Endothelial cell (in vitro differentiated cells): ENCODE measurements around the gene GNG10. TPM values are rescaled to one million over a fixed set of nuclear protein-coding genes. Genes with fewer than 3 reads are reported as not detected.
A peak's percentile ranks its signal among the peaks of the same experiment; 100 is the strongest.
"Not testable (repeated sequence)": the region's sequence is repeated elsewhere in the genome, so short reads cannot be mapped to it uniquely, and the experiment has no call there.

Experiments
- DNase-seq: peaks from one replicate; pipeline ENCODE4 v3.0.0; 2021; ENCODE audit warnings: low spot score
- H3K27ac Mint-ChIP-seq: one replicate; pipeline ENCODE4 v1.8.0; 2021; ENCODE audit warnings: mixed read lengths, inconsistent platforms; ENCODE audit not compliant: unreplicated experiment
- H3K27me3 Mint-ChIP-seq: one replicate; pipeline ENCODE4 v1.8.0; 2021; ENCODE audit warnings: mild to moderate bottlenecking, moderate library complexity, mixed read lengths, inconsistent platforms; ENCODE audit not compliant: unreplicated experiment
- H3K36me3 Mint-ChIP-seq: one replicate; pipeline ENCODE4 v1.8.0; 2021; ENCODE audit warnings: mild to moderate bottlenecking, low read depth, mixed read lengths, inconsistent platforms; ENCODE audit not compliant: unreplicated experiment
- H3K4me1 Mint-ChIP-seq: one replicate; pipeline ENCODE4 v1.8.0; 2021; ENCODE audit warnings: mild to moderate bottlenecking, mixed read lengths, inconsistent platforms; ENCODE audit not compliant: unreplicated experiment
- H3K4me3 Mint-ChIP-seq: one replicate; pipeline ENCODE4 v1.8.0; 2021; ENCODE audit warnings: mild to moderate bottlenecking, mixed read lengths, inconsistent platforms; ENCODE audit not compliant: unreplicated experiment
- H3K9me3 Mint-ChIP-seq: one replicate; pipeline ENCODE4 v1.8.0; 2021; ENCODE audit warnings: mixed read lengths, inconsistent platforms; ENCODE audit not compliant: unreplicated experiment
- CTCF ChIP-seq: fragments of 200-600 bp; sonication (generic); IDR thresholded peaks from one replicate; pipeline ENCODE4 v1.5.0; 2021; ENCODE audit warnings: antibody characterized with exemption; ENCODE audit not compliant: unreplicated experiment
- long read RNA-seq: library from polyadenylated mRNA; unstranded; transcript quantifications from one replicate; pipeline ENCODE4 v2.0.0, GENCODE V29; 2020; ENCODE audit not compliant: unreplicated experiment
- total RNA-seq: library from RNA; stranded (reverse); fragmentation: NEBNext Ultra II Directional; extraction: Animal tissue kit (Norgen Biotek cat#: 25700); gene quantifications from one replicate; pipeline ENCODE4 v1.2.1, GENCODE V29; 2021; ENCODE audit not compliant: unreplicated experiment

GNG10 gene
- total RNA-seq: 60.4 TPM
- long read RNA-seq, transcript GNG10-201 (3 exons, 1,491 nt): major isoform, 94 of 94 reads
- long read RNA-seq, partial matches to known transcripts: 0 of 94 reads
- long read RNA-seq, other reads (novel, unspliced or antisense): 0 of 94 reads

GRCh38 chr9:111661150-111661801, at the start of gene GNG10:
Gene GNG10, plus strand, starts transcription at chr9:111661605. Its CDS starts 30 bp downstream, at chr9:111661635.
- DNase-seq: peak; percentile 70
- H3K9me3 Mint-ChIP-seq: no peaks in the 10 kb centered on the region
- peak within 1 kb of the TSS; percentile 91 for H3K27ac Mint-ChIP-seq
- H3K4me1 Mint-ChIP-seq: peaks cover 24% of the 10 kb centered on the region
- TF ChIP-seq CTCF: no peak
- peak within 1 kb of the TSS; percentile 99 for H3K4me3 Mint-ChIP-seq
- peaks cover 14% of the 10 kb centered on the region for H3K27me3 Mint-ChIP-seq
- peaks cover 5% of the 10 kb centered on the region for H3K36me3 Mint-ChIP-seq

- no peak overlapping the region for H3K27ac Mint-ChIP-seq
- TF ChIP-seq CTCF: no peak
- H3K4me1 Mint-ChIP-seq: peaks cover 17% of the 10 kb centered on the region
- H3K4me3 Mint-ChIP-seq: no peak overlapping the region
- DNase-seq: no peak
- peaks cover 1% of the 10 kb centered on the region for H3K27me3 Mint-ChIP-seq
- H3K36me3 Mint-ChIP-seq: no peaks in the 10 kb centered on the region
- H3K9me3 Mint-ChIP-seq: no peaks in the 10 kb centered on the region
Measured at GRCh38 chr9:111613436-111614040, 47.9 kb upstream of the GNG10 start.

- Mint-ChIP-seq H3K9me3 (no peaks in the 10 kb centered on the region), H3K4me3 (no peak overlapping the region), H3K27ac (no peak overlapping the region), H3K4me1 (peaks cover 6% of the 10 kb centered on the region), H3K36me3 (no peaks in the 10 kb centered on the region), H3K27me3 (peaks cover 1% of the 10 kb centered on the region)
- DNase-seq: no peak
- TF ChIP-seq CTCF: no peak
Measured at GRCh38 chr9:111615928-111616327, 45.5 kb upstream of the GNG10 start.

- not testable (repeated sequence) for H3K27me3 Mint-ChIP-seq, H3K4me3 Mint-ChIP-seq, H3K4me1 Mint-ChIP-seq, DNase-seq, H3K9me3 Mint-ChIP-seq, H3K27ac Mint-ChIP-seq, H3K36me3 Mint-ChIP-seq
Measured at GRCh38 chr9:111617349-111617748, 44.1 kb upstream of the GNG10 start.

GRCh38 chr9:111621895-111622480, 39.4 kb upstream of the GNG10 start:
- peak; percentile 58 for DNase-seq
- Mint-ChIP-seq H3K27ac (no peak overlapping the region), H3K27me3 (no peaks in the 10 kb centered on the region), H3K36me3 (no peaks in the 10 kb centered on the region), H3K4me1 (no peaks in the 10 kb centered on the region), H3K4me3 (no peak overlapping the region), H3K9me3 (no peaks in the 10 kb centered on the region)
- peak; percentile 90 for TF ChIP-seq CTCF
